HepG2 (cell line): Measurements from ENCODE around the gene MCM6. TPM values are rescaled to one million over a fixed set of nuclear protein-coding genes. Genes with fewer than 3 reads are reported as not detected.

ENCODE experiments used
- ADNP ChIP-seq: sonication (generic); formaldehyde crosslinking; IDR thresholded peaks from 2 replicates; pipeline ENCODE4 v1.4.0; 2020; ENCODE audit warnings: missing genetic modification reagents
- CEBPB ChIP-seq: IDR thresholded peaks from 2 replicates; pipeline ENCODE4 v1.6.1; 2011; ENCODE audit warnings: low read depth, low read length, improper control_type of control experiment, borderline replicate concordance
- E2F1 ChIP-seq: sonication (generic); formaldehyde crosslinking; IDR thresholded peaks from 2 replicates; pipeline ENCODE4 v1.5.0; 2020; ENCODE audit warnings: missing genetic modification reagents
- E2F5 ChIP-seq: sonication (generic); formaldehyde crosslinking; conservative IDR thresholded peaks from 2 replicates; pipeline ENCODE4 v1.4.0; 2020; ENCODE audit warnings: missing genetic modification reagents
- FOXO4 ChIP-seq: sonication (generic); formaldehyde crosslinking; conservative IDR thresholded peaks from 2 replicates; pipeline ENCODE4 v1.8.1; 2023; ENCODE audit warnings: missing genetic modification reagents
- GTF3A ChIP-seq: sonication (generic); formaldehyde crosslinking; conservative IDR thresholded peaks from 2 replicates; pipeline ENCODE4 v1.4.0; 2020; ENCODE audit warnings: mild to moderate bottlenecking, missing genetic modification reagents
- HIVEP1 ChIP-seq: sonication (generic); formaldehyde crosslinking; IDR thresholded peaks from 2 replicates; pipeline ENCODE4 v1.4.0; 2020; ENCODE audit warnings: mild to moderate bottlenecking, missing genetic modification reagents
- HNRNPK ChIP-seq: fragments of 200-400 bp; formaldehyde crosslinking; IDR thresholded peaks from 2 replicates; pipeline ENCODE4 v1.6.1; 2018; ENCODE audit warnings: low read length, low read depth, moderate library complexity, mild to moderate bottlenecking; ENCODE audit not compliant: poor library complexity, severe bottlenecking
- PLSCR1 ChIP-seq: sonication (generic); formaldehyde crosslinking; IDR thresholded peaks from 2 replicates; pipeline ENCODE4 v1.5.0; 2020; ENCODE audit warnings: missing genetic modification reagents, mild to moderate bottlenecking, borderline replicate concordance
- POLR2A ChIP-seq, 2 experiments: IDR thresholded peaks; 2 replicates each; pipeline ENCODE4 v1.6.1; 2011; ENCODE audit warnings: low read depth in 2 of 2, low read length in 2 of 2, mild to moderate bottlenecking in 1 of 2, moderate library complexity in 1 of 2; ENCODE audit not compliant: insufficient read depth in 1 of 2
- SALL2 ChIP-seq: sonication (generic); formaldehyde crosslinking; IDR thresholded peaks from 2 replicates; pipeline ENCODE4 v1.8.1; 2023; ENCODE audit warnings: mild to moderate bottlenecking, missing genetic modification reagents, inconsistent platforms
- SETDB1 ChIP-seq: sonication (generic); formaldehyde crosslinking; IDR thresholded peaks from 2 replicates; pipeline ENCODE4 v1.5.1; 2020; ENCODE audit warnings: missing genetic modification reagents, mild to moderate bottlenecking, borderline replicate concordance
- SMAD1 ChIP-seq: sonication (generic); formaldehyde crosslinking; IDR thresholded peaks from 2 replicates; pipeline ENCODE4 v1.4.0; 2020; ENCODE audit warnings: missing genetic modification reagents, low read depth, mild to moderate bottlenecking, borderline replicate concordance
- SPEN ChIP-seq: sonication (generic); formaldehyde crosslinking; IDR thresholded peaks from 2 replicates; pipeline ENCODE4 v1.5.1; 2020; ENCODE audit warnings: low read depth, mild to moderate bottlenecking, missing genetic modification reagents
- STAT5B ChIP-seq: sonication (generic); formaldehyde crosslinking; IDR thresholded peaks from 2 replicates; pipeline ENCODE4 v1.4.0; 2020; ENCODE audit warnings: missing genetic modification reagents
- THAP11 ChIP-seq: IDR thresholded peaks from 2 replicates; pipeline ENCODE4 v1.6.1; 2016; ENCODE audit warnings: missing biosample characterization, missing genetic modification reagents
- TSC22D2 ChIP-seq: sonication (generic); formaldehyde crosslinking; IDR thresholded peaks from 2 replicates; pipeline ENCODE4 v1.5.1; 2020; ENCODE audit warnings: missing genetic modification reagents, mild to moderate bottlenecking, borderline replicate concordance
- ZNF30 ChIP-seq: sonication (generic); formaldehyde crosslinking; IDR thresholded peaks from 2 replicates; pipeline ENCODE4 v1.5.0; 2020; ENCODE audit warnings: mild to moderate bottlenecking, missing genetic modification reagents
- ZNF362 ChIP-seq: sonication (generic); formaldehyde crosslinking; IDR thresholded peaks from 2 replicates; pipeline ENCODE4 v1.4.0; 2020; ENCODE audit warnings: missing genetic modification reagents, mild to moderate bottlenecking, borderline replicate concordance
- ZNF451 ChIP-seq: sonication (generic); formaldehyde crosslinking; IDR thresholded peaks from 2 replicates; pipeline ENCODE4 v1.5.0; 2020; ENCODE audit warnings: mild to moderate bottlenecking, missing genetic modification reagents
- ZNF616 ChIP-seq: sonication (generic); formaldehyde crosslinking; IDR thresholded peaks from 2 replicates; pipeline ENCODE4 v1.5.0; 2020; ENCODE audit warnings: low read depth, mild to moderate bottlenecking, missing genetic modification reagents
- ZNF672 ChIP-seq: sonication (generic); formaldehyde crosslinking; IDR thresholded peaks from 2 replicates; pipeline ENCODE4 v1.8.1; 2022; ENCODE audit warnings: missing genetic modification reagents
- ZNF720 ChIP-seq: sonication (generic); formaldehyde crosslinking; IDR thresholded peaks from 2 replicates; pipeline ENCODE4 v1.4.0; 2020; ENCODE audit warnings: missing genetic modification reagents
- ZNF83 ChIP-seq: sonication (generic); formaldehyde crosslinking; IDR thresholded peaks from 2 replicates; pipeline ENCODE4 v1.4.0; 2020; ENCODE audit warnings: missing genetic modification reagents, mild to moderate bottlenecking, borderline replicate concordance
- ZSCAN29 ChIP-seq: sonication (generic); formaldehyde crosslinking; conservative IDR thresholded peaks from 2 replicates; pipeline ENCODE4 v1.4.0; 2020; ENCODE audit warnings: mild to moderate bottlenecking, missing genetic modification reagents
- polyA plus RNA-seq, 8 experiments: library from polyadenylated mRNA; depleted of rRNA in 3 of 8; stranded (reverse) in 7 of 8; unstranded in 1 of 8; fragments of >200 nt; fragmentation: Illumina TruSeq in 4 of 8; extraction: Trizol in 4 of 8; gene quantifications; 2 replicates each; pipeline versions ENCODE4 v1.2.1 to v1.2.3, GENCODE V29; 2011 to 2016; ENCODE audit warnings: low read depth in 4 of 8, missing spikeins in 1 of 8, mixed read lengths in 1 of 8; ENCODE audit not compliant: insufficient read depth in 1 of 8
- total RNA-seq, 5 experiments: library from RNA; depleted of rRNA; stranded (reverse); fragments of >200 nt; fragmentation: Illumina TruSeq; extraction: Trizol; gene quantifications; 2 replicates each; pipeline ENCODE4 v1.2.3, GENCODE V29; 2016; ENCODE audit warnings: low read depth in 1 of 5

The MCM6 gene
- total and polyA plus RNA-seq, 2 of the 13 experiments (the other 11 are each of a cell fraction or from before 2014, with no cell fraction given), result 9.7 to 18.7 TPM

- TF ChIP-seq PLSCR1 (CRISPR knock-in tag), result no peak
- TF ChIP-seq HIVEP1 (CRISPR knock-in tag), result peak; percentile 69
- no peak for TF ChIP-seq ZSCAN29
- TF ChIP-seq ZNF83, result no peak
- 0 out of 2 replicates have a peak, but pooled peaks have one; percentile 48 for TF ChIP-seq SALL2 (CRISPR knock-in tag)
- TF ChIP-seq ZNF616 (CRISPR knock-in tag), result no peak
- TF ChIP-seq SMAD1 (CRISPR knock-in tag), result no peak
- TF ChIP-seq ZNF720 (CRISPR knock-in tag), result no peak
- no peak for TF ChIP-seq ADNP
- 0 out of 2 replicates have a peak, but pooled peaks have one; percentile 87 for TF ChIP-seq ZNF30 (CRISPR knock-in tag)
- TF ChIP-seq TSC22D2, result peak; percentile 74; the same call in 1 of the 2 replicates
- peak; percentile 96 for TF ChIP-seq E2F1 (CRISPR knock-in tag)
- TF ChIP-seq CEBPB, result no peak
- peak; percentile 32; the same call in 1 of the 2 replicates for TF ChIP-seq ZNF362
- TF ChIP-seq STAT5B (CRISPR knock-in tag), result no peak
- TF ChIP-seq POLR2A (IDR thresholded peaks at IDR 0.05; ENCODE audit: insufficient read depth in 1 of 2, low read depth in 2 of 2, low read length in 2 of 2), result 0 out of 4 replicates have a peak, but pooled peaks of 1 of the 2 experiments have one; percentile 18
- no peak for TF ChIP-seq GTF3A (CRISPR knock-in tag)
- 0 out of 2 replicates have a peak, but pooled peaks have one; percentile 70 for TF ChIP-seq FOXO4 (CRISPR knock-in tag)
- 0 out of 2 replicates have a peak, but pooled peaks have one; percentile 16 for TF ChIP-seq THAP11 (CRISPR knock-in tag)
- TF ChIP-seq SETDB1 (CRISPR knock-in tag), result no peak
- TF ChIP-seq ZNF672, result no peak
- TF ChIP-seq SPEN (CRISPR knock-in tag), result peak; percentile 26; the same call in 1 of the 2 replicates
- no peak for TF ChIP-seq HNRNPK
- no peak for TF ChIP-seq ZNF451 (CRISPR knock-in tag)
- peak; percentile 90 for TF ChIP-seq E2F5 (CRISPR knock-in tag)
These were observed at the start of gene MCM6 (continued) for GRCh38 chr2:135876066-135876711.
